Subcutaneous abdominal adipose tissue (tissue), 5 donors: ENCODE results near the gene UBE2V1.
"Not testable (repeated sequence)": the region's sequence is repeated elsewhere in the genome, so short reads cannot be mapped to it uniquely, and the experiment has no call there.

Experiments used
- H3K27ac ChIP-seq: one replicate; pipeline ENCODE4 v1.7.0; 2013; ENCODE audit warnings: low read depth, mild to moderate bottlenecking, inconsistent platforms, low read length, moderate library complexity
- H3K27me3 ChIP-seq, 5 donors: one replicate each; pipeline ENCODE4 v1.7.0; 2013; ENCODE audit warnings: low read length in 5 of 5, inconsistent platforms in 1 of 5; ENCODE audit not compliant: control insufficient read depth in 5 of 5, insufficient read depth in 4 of 5
- H3K36me3 ChIP-seq, 5 donors: one replicate each; pipeline ENCODE4 v1.7.0; 2013; ENCODE audit warnings: low read length in 5 of 5; ENCODE audit not compliant: control insufficient read depth in 5 of 5, insufficient read depth in 5 of 5
- H3K4me1 ChIP-seq, 5 donors: one replicate each; pipeline ENCODE4 v1.7.0; 2013; ENCODE audit warnings: low read length in 5 of 5, mild to moderate bottlenecking in 3 of 5, moderate library complexity in 1 of 5; ENCODE audit not compliant: control insufficient read depth in 5 of 5, insufficient read depth in 5 of 5
- H3K4me3 ChIP-seq, 5 donors: one replicate each; pipeline ENCODE4 v1.7.0; 2013; ENCODE audit warnings: low read length in 5 of 5, low read depth in 1 of 5
- H3K9ac ChIP-seq, 5 donors: one replicate each; pipeline ENCODE4 v1.7.0; 2013; ENCODE audit warnings: low read length in 5 of 5, mild to moderate bottlenecking in 4 of 5, moderate library complexity in 3 of 5
- H3K9me3 ChIP-seq, 5 donors: one replicate each; pipeline ENCODE4 v1.7.0; 2013; ENCODE audit warnings: low read length in 5 of 5; ENCODE audit not compliant: control insufficient read depth in 5 of 5
- donor health status: healthy.
- donor health status: healthy.
- donor health status: healthy.
- donor health status: healthy.
- donor health status: healthy.

Gene UBE2V1

GRCh38 chr20:50085481-50086365 lies 27.2 kb downstream of the UBE2V1 start:
- Histone ChIP-seq H3K9me3 (no peaks in the 10 kb centered on the region), H3K4me3 (peak overlapping the region in 4 of 5 donors; percentile 51 to 63 (median 56)), H3K9ac (peak overlapping the region in 3 of 5 donors; percentile 32 to 70 (median 69))

GRCh38 chr20:50085146-50085480 lies 27.8 kb downstream of the UBE2V1 start:
- no peaks in the 10 kb centered on the region for H3K27me3 ChIP-seq
- no peak overlapping the region for H3K9ac ChIP-seq
- peaks cover 4 to 48% (median 26%) of the 10 kb centered on the region in 5 donors for H3K36me3 ChIP-seq
- peak overlapping the region in 1 of 5 donors; percentile 58 for H3K4me3 ChIP-seq
- no peaks in the 10 kb centered on the region for H3K9me3 ChIP-seq
- no peak overlapping the region for H3K27ac ChIP-seq
- peaks cover 1 to 25% (median 16%) of the 10 kb centered on the region in 5 donors for H3K4me1 ChIP-seq

More at GRCh38 chr20:50085481-50086365, 27.2 kb downstream of the UBE2V1 start:
- H3K36me3 ChIP-seq, result peaks cover 4 to 48% (median 26%) of the 10 kb centered on the region in 5 donors
- no peaks in the 10 kb centered on the region for H3K27me3 ChIP-seq
- peak overlapping the region; percentile 48 for H3K27ac ChIP-seq
- peaks cover 1 to 25% (median 16%) of the 10 kb centered on the region in 5 donors for H3K4me1 ChIP-seq

GRCh38 chr20:50083034-50083433 lies 29.9 kb downstream of the UBE2V1 start:
- Histone ChIP-seq H3K4me3 (no peak overlapping the region), H3K36me3 (peaks cover 2 to 33% (median 20%) of the 10 kb centered on the region in 5 donors), H3K4me1 (peaks cover 1 to 25% (median 16%) of the 10 kb centered on the region in 5 donors), H3K9ac (no peak overlapping the region), H3K9me3 (no peaks in the 10 kb centered on the region), H3K27ac (no peak overlapping the region), H3K27me3 (no peaks in the 10 kb centered on the region)

GRCh38 chr20:50082056-50082455 lies 30.9 kb downstream of the UBE2V1 start:
- H3K9me3 ChIP-seq, H3K27me3 ChIP-seq, H3K9ac ChIP-seq, H3K4me3 ChIP-seq, H3K27ac ChIP-seq: not testable (repeated sequence)
- peaks cover 1 to 21% (median 16%) of the 10 kb centered on the region in 5 donors for H3K4me1 ChIP-seq
- H3K36me3 ChIP-seq, result peaks cover 0 to 27% (median 20%) of the 10 kb centered on the region in 5 donors

GRCh38 chr20:50077818-50078601 lies 34.9 kb downstream of the UBE2V1 start:
- Histone ChIP-seq H3K27me3 (no peaks in the 10 kb centered on the region), H3K9me3 (no peaks in the 10 kb centered on the region), H3K27ac (no peak overlapping the region), H3K36me3 (peaks cover 0 to 18% (median 12%) of the 10 kb centered on the region in 5 donors), H3K4me3 (no peak overlapping the region), H3K4me1 (peaks cover 0 to 13% (median 12%) of the 10 kb centered on the region in 5 donors), H3K9ac (no peak overlapping the region)

- Histone ChIP-seq H3K9me3 (no peaks in the 10 kb centered on the region), H3K27ac (no peak overlapping the region), H3K27me3 (no peaks in the 10 kb centered on the region), H3K9ac (peak overlapping the region in 1 of 5 donors; percentile 38), H3K4me3 (no peak overlapping the region), H3K36me3 (no peaks in the 10 kb centered on the region), H3K4me1 (peaks cover 2 to 22% (median 19%) of the 10 kb centered on the region in 5 donors)
These were observed 39.5 kb downstream of the UBE2V1 start for GRCh38 chr20:50073500-50073899.

- H3K9me3 ChIP-seq, result no peaks in the 10 kb centered on the region
- H3K27me3 ChIP-seq, result no peaks in the 10 kb centered on the region
- H3K9ac ChIP-seq, result peak overlapping the region in 1 of 5 donors; percentile 37
- H3K4me1 ChIP-seq, result peaks cover 2 to 20% (median 16%) of the 10 kb centered on the region in 5 donors
- H3K27ac ChIP-seq, result no peak overlapping the region
- no peaks in the 10 kb centered on the region for H3K36me3 ChIP-seq
- peak overlapping the region; percentile 14 to 53 (median 46) for H3K4me3 ChIP-seq
These were observed 41.7 kb downstream of the UBE2V1 start for GRCh38 chr20:50071039-50071888.

GRCh38 chr20:50070361-50070760 lies 42.6 kb downstream of the UBE2V1 start:
- H3K27ac ChIP-seq, result no peak overlapping the region
- H3K4me3 ChIP-seq, result no peak overlapping the region
- no peak overlapping the region for H3K9ac ChIP-seq
- H3K9me3 ChIP-seq, result no peaks in the 10 kb centered on the region
- no peaks in the 10 kb centered on the region for H3K27me3 ChIP-seq
- no peaks in the 10 kb centered on the region for H3K36me3 ChIP-seq
- peaks cover 2 to 16% (median 10%) of the 10 kb centered on the region in 5 donors for H3K4me1 ChIP-seq

- Histone ChIP-seq H3K9ac (peak overlapping the region in 1 of 5 donors; percentile 35), H3K27ac (no peak overlapping the region), H3K4me1 (peaks cover 2 to 16% (median 9%) of the 10 kb centered on the region in 5 donors), H3K27me3 (no peaks in the 10 kb centered on the region), H3K36me3 (no peaks in the 10 kb centered on the region), H3K4me3 (no peak overlapping the region), H3K9me3 (no peaks in the 10 kb centered on the region)
These were observed 44.8 kb downstream of the UBE2V1 start for GRCh38 chr20:50068041-50068651.
